Cardiac muscle cell (in vitro differentiated cells and primary cell): ENCODE data around the gene ASB4. TPM values are rescaled to one million over a fixed set of nuclear protein-coding genes. Genes with fewer than 3 reads are reported as not detected.

Experiments
- DNase-seq, 2 donors: peaks; one replicate each; pipeline versions ENCODE4 v3.0.0 to v3.0.0-alpha.2; 2010 to 2017; ENCODE audit warnings: low read depth in 1 of 2, low spot score in 1 of 2
- H3K27ac ChIP-seq: fragments of 200-600 bp; sonication (generic); 2 replicates; pipeline ENCODE4 v1.5.1; 2016
- H3K27me3 ChIP-seq: fragments of 200-600 bp; sonication (generic); 2 replicates; pipeline ENCODE4 v1.6.0; 2016; ENCODE audit warnings: control low read depth
- H3K36me3 ChIP-seq: fragments of 200-600 bp; sonication (generic); 2 replicates; pipeline ENCODE4 v1.5.1; 2016; ENCODE audit warnings: control low read depth
- H3K4me1 ChIP-seq: fragments of 200-600 bp; sonication (generic); 2 replicates; pipeline ENCODE4 v1.8.1; 2017; ENCODE audit warnings: low read depth, mild to moderate bottlenecking, mixed run types
- H3K4me3 ChIP-seq: fragments of 200-600 bp; sonication (generic); 2 replicates; pipeline ENCODE4 v1.5.1; 2016; ENCODE audit warnings: mild to moderate bottlenecking
- H3K9me3 ChIP-seq: fragments of 200-600 bp; sonication (generic); 2 replicates; pipeline ENCODE4 v1.5.1; 2017; ENCODE audit warnings: low read depth, mild to moderate bottlenecking, control low read depth
- CTCF ChIP-seq: IDR thresholded peaks from 2 replicates; pipeline ENCODE4 v1.5.1; 2012; ENCODE audit warnings: low read depth, mild to moderate bottlenecking, low read length
- polyA plus RNA-seq: library from polyadenylated mRNA; unstranded; fragments of >200 nt; fragmentation: Nextera tagmentation; extraction: Ambion mirVana; gene quantifications from 2 replicates; pipeline ENCODE4 v1.2.1, GENCODE V29; 2016
- total RNA-seq: library from RNA; depleted of rRNA; stranded (reverse); fragments of >200 nt; gene quantifications from 2 replicates; pipeline ENCODE4 v1.2.3, GENCODE V29; 2016

Gene ASB4
- total and polyA plus RNA-seq, 2 experiments from 2014 or later, result 0.13 TPM; not detected in 1

- no peak for DNase-seq
- TF ChIP-seq CTCF, result no peak
- H3K4me1 ChIP-seq, result no peaks in the 10 kb centered on the region
- no peaks in the 10 kb centered on the region for H3K36me3 ChIP-seq
- no peak overlapping the region for H3K27ac ChIP-seq
- no peaks in the 10 kb centered on the region for H3K9me3 ChIP-seq
- H3K4me3 ChIP-seq, result no peak overlapping the region
- no peaks in the 10 kb centered on the region for H3K27me3 ChIP-seq
Observed at GRCh38 chr7:95529701-95530100, 44.0 kb downstream of the ASB4 start.

DNA sequence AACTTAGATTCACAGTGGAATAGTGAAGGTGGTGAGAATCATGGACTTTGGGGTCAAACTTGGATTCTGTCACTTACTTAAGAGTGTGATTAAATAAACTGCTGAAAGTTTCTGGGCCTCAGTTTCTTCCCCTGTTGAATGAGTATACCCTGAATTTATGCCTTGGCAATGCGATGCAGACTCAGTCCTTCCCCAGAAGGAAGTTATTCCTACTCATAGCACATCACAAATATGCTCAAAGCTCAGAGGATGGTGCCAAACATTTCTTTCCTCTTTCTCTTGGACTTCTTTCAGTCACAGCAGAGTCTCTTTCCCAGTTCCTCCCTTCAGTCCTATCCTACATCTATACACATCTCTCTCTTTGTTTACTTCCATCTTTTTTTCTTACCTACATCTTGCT, 45.1 kb downstream of the ASB4 start:
- no peaks in the 10 kb centered on the region for H3K27me3 ChIP-seq
- H3K4me3 ChIP-seq, result no peak overlapping the region
- no peak overlapping the region for H3K27ac ChIP-seq
- H3K9me3 ChIP-seq, result no peaks in the 10 kb centered on the region
- DNase-seq, result no peak
- H3K36me3 ChIP-seq, result no peaks in the 10 kb centered on the region
- TF ChIP-seq CTCF, result no peak
- no peaks in the 10 kb centered on the region for H3K4me1 ChIP-seq

- Histone ChIP-seq H3K36me3 (no peaks in the 10 kb centered on the region), H3K9me3 (no peaks in the 10 kb centered on the region), H3K4me3 (no peak overlapping the region), H3K27me3 (no peaks in the 10 kb centered on the region), H3K4me1 (no peaks in the 10 kb centered on the region), H3K27ac (no peak overlapping the region)
- TF ChIP-seq CTCF, result no peak
- no peak for DNase-seq
Observed at GRCh38 chr7:95531605-95532219, 46.0 kb downstream of the ASB4 start.

- Histone ChIP-seq H3K4me3 (no peak overlapping the region), H3K27me3 (peaks cover 3% of the 10 kb centered on the region), H3K9me3 (no peaks in the 10 kb centered on the region), H3K36me3 (no peaks in the 10 kb centered on the region), H3K27ac (no peak overlapping the region), H3K4me1 (no peaks in the 10 kb centered on the region)
- DNase-seq, result no peak
- TF ChIP-seq CTCF, result no peak
Observed at GRCh38 chr7:95534796-95535195, 49.1 kb downstream of the ASB4 start.

GRCh38 chr7:95535662-95536061, 49.9 kb downstream of the ASB4 start:
- Histone ChIP-seq H3K4me1 (no peaks in the 10 kb centered on the region), H3K36me3 (no peaks in the 10 kb centered on the region), H3K27me3 (peaks cover 10% of the 10 kb centered on the region), H3K9me3 (no peaks in the 10 kb centered on the region), H3K4me3 (no peak overlapping the region), H3K27ac (no peak overlapping the region)
- DNase-seq, result no peak
- no peak for TF ChIP-seq CTCF
